H9 (cell line): ENCODE results near the gene CCDC34. TPM values are rescaled to one million over a fixed set of nuclear protein-coding genes. Genes with fewer than 3 reads are reported as not detected.

ENCODE experiments used
- DNase-seq: peaks from one replicate; pipeline ENCODE4 v3.0.0-alpha.2; 2017
- H2AFZ ChIP-seq: one replicate; pipeline ENCODE4 v1.6.1; 2013; ENCODE audit warnings: mild to moderate bottlenecking, low read length, control low read depth, moderate library complexity
- H2AK5ac ChIP-seq: 2 replicates; pipeline ENCODE4 v1.6.1; 2013; ENCODE audit warnings: low read length, control low read depth, mixed read lengths; ENCODE audit not compliant: insufficient read length
- H2BK120ac ChIP-seq: one replicate; pipeline ENCODE4 v1.6.1; 2013; ENCODE audit warnings: low read depth, mild to moderate bottlenecking, low read length, control low read depth, inconsistent platforms; ENCODE audit not compliant: poor library complexity, severe bottlenecking
- H2BK12ac ChIP-seq: 2 replicates; pipeline ENCODE4 v1.6.1; 2013; ENCODE audit warnings: low read length, control low read depth, mixed read lengths, low read depth; ENCODE audit not compliant: insufficient read length
- H2BK15ac ChIP-seq: 2 replicates; pipeline ENCODE4 v1.6.1; 2013; ENCODE audit warnings: low read depth, low read length, control low read depth
- H2BK20ac ChIP-seq: one replicate; pipeline ENCODE4 v1.6.1; 2013; ENCODE audit warnings: low read depth, mild to moderate bottlenecking, low read length, control low read depth, inconsistent platforms; ENCODE audit not compliant: poor library complexity, severe bottlenecking
- H2BK5ac ChIP-seq: 2 replicates; pipeline ENCODE4 v1.6.1; 2013; ENCODE audit warnings: low read length, control low read depth, mixed read lengths; ENCODE audit not compliant: insufficient read length
- H3K14ac ChIP-seq: 2 replicates; pipeline ENCODE4 v1.6.1; 2013; ENCODE audit warnings: low read length, control low read depth; ENCODE audit not compliant: insufficient read depth
- H3K18ac ChIP-seq: 2 replicates; pipeline ENCODE4 v1.6.1; 2013; ENCODE audit warnings: low read depth, mild to moderate bottlenecking, mixed read lengths, low read length, control low read depth; ENCODE audit not compliant: insufficient read length
- H3K23ac ChIP-seq: 2 replicates; pipeline ENCODE4 v1.6.1; 2013; ENCODE audit warnings: low read length, control low read depth, mixed read lengths, low read depth; ENCODE audit not compliant: insufficient read length
- H3K23me2 ChIP-seq: 2 replicates; pipeline ENCODE4 v1.6.1; 2013; ENCODE audit warnings: low read depth, mild to moderate bottlenecking, mixed read lengths, low read length, control low read depth; ENCODE audit not compliant: insufficient read length, poor library complexity, severe bottlenecking
- H3K27ac ChIP-seq: 2 replicates; pipeline ENCODE4 v1.5.1; 2013; ENCODE audit warnings: low read length, control low read depth, mixed read lengths, low read depth; ENCODE audit not compliant: insufficient read length
- H3K27me3 ChIP-seq: 2 replicates; pipeline ENCODE4 v1.6.1; 2013; ENCODE audit warnings: low read length, control low read depth, inconsistent platforms; ENCODE audit not compliant: insufficient read depth
- H3K4ac ChIP-seq: 2 replicates; pipeline ENCODE4 v1.6.1; 2013; ENCODE audit warnings: low read depth, mild to moderate bottlenecking, control low read depth, inconsistent platforms, low read length, moderate library complexity
- H3K4me1 ChIP-seq: 2 replicates; pipeline ENCODE4 v1.6.1; 2013; ENCODE audit warnings: low read length, control low read depth, inconsistent platforms; ENCODE audit not compliant: insufficient read depth
- H3K4me2 ChIP-seq: 2 replicates; pipeline ENCODE4 v1.6.1; 2013; ENCODE audit warnings: low read length, control low read depth, mixed read lengths; ENCODE audit not compliant: insufficient read length, insufficient read depth
- H3K56ac ChIP-seq: 2 replicates; pipeline ENCODE4 v1.6.1; 2013; ENCODE audit warnings: low read depth, mild to moderate bottlenecking, mixed read lengths, low read length, control low read depth; ENCODE audit not compliant: insufficient read length
- H3K79me1 ChIP-seq: 2 replicates; pipeline ENCODE4 v1.6.1; 2013; ENCODE audit warnings: low read depth, mild to moderate bottlenecking, moderate library complexity, low read length, control low read depth, inconsistent platforms; ENCODE audit not compliant: insufficient read depth, poor library complexity, severe bottlenecking
- H3K79me2 ChIP-seq: 2 replicates; pipeline ENCODE4 v1.6.1; 2013; ENCODE audit warnings: low read length, control low read depth, inconsistent platforms; ENCODE audit not compliant: insufficient read depth
- H3K9ac ChIP-seq: 2 replicates; pipeline ENCODE4 v1.6.1; 2013; ENCODE audit warnings: low read length, control low read depth, mixed read lengths; ENCODE audit not compliant: insufficient read length; ENCODE audit errors: extremely low read depth
- H3K9me3 ChIP-seq: one replicate; pipeline ENCODE4 v1.6.1; 2013; ENCODE audit warnings: low read depth, low read length, inconsistent platforms; ENCODE audit not compliant: control insufficient read depth
- H3T11ph ChIP-seq: one replicate; pipeline ENCODE4 v1.6.1; 2013; ENCODE audit warnings: mild to moderate bottlenecking, low read length, control low read depth, inconsistent platforms
- H4K20me1 ChIP-seq: one replicate; pipeline ENCODE4 v1.6.1; 2013; ENCODE audit not compliant: control insufficient read depth, insufficient read length, insufficient read depth
- H4K5ac ChIP-seq: 2 replicates; pipeline ENCODE4 v1.6.1; 2013; ENCODE audit warnings: low read depth, mild to moderate bottlenecking, mixed read lengths, low read length, control low read depth; ENCODE audit not compliant: insufficient read length
- H4K8ac ChIP-seq: replicated peaks from 2 replicates; pipeline ENCODE4 v1.6.1; 2013; ENCODE audit warnings: low read length, control low read depth, mixed read lengths, low read depth; ENCODE audit not compliant: insufficient read length
- H4K91ac ChIP-seq: 2 replicates; pipeline ENCODE4 v1.6.1; 2013; ENCODE audit warnings: low read depth, mild to moderate bottlenecking, moderate library complexity, mixed read lengths, low read length, control low read depth; ENCODE audit not compliant: insufficient read length
- H3K27ac Mint-ChIP-seq, 3 experiments: 2 replicates in 2 of 3; 3 replicates in 1 of 3; pipeline ENCODE4 v1.8.0; 2020 to 2021; ENCODE audit warnings: mixed read lengths in 3 of 3, mild to moderate bottlenecking in 1 of 3, moderate library complexity in 1 of 3
- H3K27me3 Mint-ChIP-seq: 2 replicates; pipeline ENCODE4 v1.8.0; 2021; ENCODE audit warnings: low read depth, mild to moderate bottlenecking, moderate library complexity, mixed read lengths
- H3K36me3 Mint-ChIP-seq, 3 experiments: 2 replicates in 2 of 3; 3 replicates in 1 of 3; pipeline ENCODE4 v1.8.0; 2020 to 2021; ENCODE audit warnings: low read depth in 3 of 3, mixed read lengths in 3 of 3; ENCODE audit not compliant: insufficient read depth in 1 of 3
- H3K4me1 Mint-ChIP-seq, 2 experiments: 2 replicates each; pipeline ENCODE4 v1.8.0; 2020; ENCODE audit warnings: mixed read lengths in 2 of 2
- H3K4me3 Mint-ChIP-seq, 2 experiments: 2 replicates in 1 of 2; 3 replicates in 1 of 2; pipeline ENCODE4 v1.8.0; 2020 to 2021; ENCODE audit warnings: mild to moderate bottlenecking in 2 of 2, mixed read lengths in 2 of 2, moderate library complexity in 1 of 2
- H3K9me3 Mint-ChIP-seq, 2 experiments: 2 replicates in 1 of 2; 3 replicates in 1 of 2; pipeline ENCODE4 v1.8.0; 2020; ENCODE audit warnings: mild to moderate bottlenecking in 2 of 2, mixed read lengths in 2 of 2, moderate library complexity in 1 of 2
- CTCF ChIP-seq: fragments of 200-600 bp; sonication (generic); conservative IDR thresholded peaks from 3 replicates; pipeline ENCODE4 v1.8.0; 2021; ENCODE audit warnings: antibody characterized with exemption, mild to moderate bottlenecking
- total RNA-seq: library from RNA; stranded (reverse); gene quantifications from 2 replicates; pipeline ENCODE4 v1.2.1, GENCODE V29; 2021

CCDC34 gene
- total RNA-seq, 1 experiment from 2014 or later: 25.2 TPM

DNA sequence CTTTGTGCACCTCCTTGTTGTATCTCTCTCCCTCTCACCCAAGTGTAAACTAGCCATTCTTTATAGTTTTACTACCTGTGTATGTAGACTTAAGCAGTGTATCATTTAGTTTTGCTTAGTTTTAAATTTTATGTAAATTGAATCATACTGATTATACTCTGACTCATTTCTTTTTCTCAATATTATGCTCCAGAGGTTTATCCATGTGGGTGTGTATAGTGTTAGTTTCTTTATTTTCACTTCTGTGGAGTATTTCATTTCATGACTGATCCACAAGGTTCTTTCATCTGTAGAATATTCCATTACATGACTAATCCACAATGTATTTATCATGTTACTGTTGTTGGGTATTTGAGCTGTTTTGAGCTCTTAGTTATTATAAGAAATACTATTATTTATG lies 62.0 kb downstream of the CCDC34 start:
- Histone ChIP-seq H2AK5ac (no peak overlapping the region), H2BK20ac (no peak overlapping the region), H3K79me1 (no peaks in the 10 kb centered on the region), H3K23ac (no peak overlapping the region), H2BK120ac (no peak overlapping the region), H3K14ac (no peak overlapping the region), H3K9me3 (no peaks in the 10 kb centered on the region), H3K4ac (no peak overlapping the region), H3K27me3 (no peaks in the 10 kb centered on the region), H4K8ac (no peak overlapping the region), H4K20me1 (no peaks in the 10 kb centered on the region), H3K4me2 (no peak overlapping the region), H3K18ac (no peak overlapping the region), H2AFZ (no peak overlapping the region), H3K9ac (no peak overlapping the region), H2BK12ac (no peak overlapping the region), H3K27ac (no peak overlapping the region), H3K56ac (no peak overlapping the region), H2BK5ac (no peak overlapping the region), H3K4me1 (no peaks in the 10 kb centered on the region), H4K5ac (no peak overlapping the region), H3T11ph (no peak overlapping the region), H3K79me2 (no peaks in the 10 kb centered on the region), H2BK15ac (no peak overlapping the region), H3K23me2 (no peaks in the 10 kb centered on the region), H4K91ac (no peak overlapping the region)
- H3K4me1 Mint-ChIP-seq: no peaks in the 10 kb centered on the region; a peak in 1 of 4 replicates
- H3K36me3 Mint-ChIP-seq: peaks cover 6 to 29% (median 7%) of the 10 kb centered on the region in 3 experiments; a peak in 6 of 7 replicates
- H3K27ac Mint-ChIP-seq: no peak overlapping the region
- H3K27me3 Mint-ChIP-seq: no peaks in the 10 kb centered on the region
- no peak for DNase-seq
- H3K9me3 Mint-ChIP-seq: peaks cover 11 to 14% of the 10 kb centered on the region in 2 experiments
- H3K4me3 Mint-ChIP-seq: no peak overlapping the region
- TF ChIP-seq CTCF: no peak
